ENCODE data around the gene DPP10. TPM values are rescaled to one million over a fixed set of nuclear protein-coding genes. Genes with fewer than 3 reads are reported as not detected.

DPP10 gene
- total RNA-seq, 2 donors from 2014 or later: 3.1 to 11.2 TPM

GRCh38 chr2:115105966-115106365 is 663.5 kb downstream of the DPP10 start:
- no peaks in the 10 kb centered on the region for H3K4me1 ChIP-seq

DNA sequence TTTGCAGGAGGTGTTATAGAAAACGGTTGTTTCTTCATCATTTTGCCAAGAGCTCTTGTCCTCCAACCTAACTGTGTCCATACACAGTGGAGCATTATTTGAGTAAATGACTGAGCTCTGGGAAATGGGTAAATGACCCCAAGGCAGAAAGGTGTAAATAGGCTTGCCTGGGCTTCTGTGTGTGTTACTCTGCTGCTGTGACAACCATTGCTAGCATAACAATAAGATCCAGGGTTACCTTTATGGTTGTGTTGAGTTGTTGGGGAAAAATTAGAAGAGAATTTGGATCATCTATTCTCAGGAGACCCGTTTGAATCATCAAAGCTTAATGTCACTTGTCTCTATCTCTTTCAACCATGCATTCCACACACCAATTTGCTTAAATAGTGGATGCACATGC is 672.7 kb downstream of the DPP10 start:
- TF ChIP-seq POLR2A (IDR thresholded peaks at IDR 0.05): no peak
- TF ChIP-seq, protein P1, sequence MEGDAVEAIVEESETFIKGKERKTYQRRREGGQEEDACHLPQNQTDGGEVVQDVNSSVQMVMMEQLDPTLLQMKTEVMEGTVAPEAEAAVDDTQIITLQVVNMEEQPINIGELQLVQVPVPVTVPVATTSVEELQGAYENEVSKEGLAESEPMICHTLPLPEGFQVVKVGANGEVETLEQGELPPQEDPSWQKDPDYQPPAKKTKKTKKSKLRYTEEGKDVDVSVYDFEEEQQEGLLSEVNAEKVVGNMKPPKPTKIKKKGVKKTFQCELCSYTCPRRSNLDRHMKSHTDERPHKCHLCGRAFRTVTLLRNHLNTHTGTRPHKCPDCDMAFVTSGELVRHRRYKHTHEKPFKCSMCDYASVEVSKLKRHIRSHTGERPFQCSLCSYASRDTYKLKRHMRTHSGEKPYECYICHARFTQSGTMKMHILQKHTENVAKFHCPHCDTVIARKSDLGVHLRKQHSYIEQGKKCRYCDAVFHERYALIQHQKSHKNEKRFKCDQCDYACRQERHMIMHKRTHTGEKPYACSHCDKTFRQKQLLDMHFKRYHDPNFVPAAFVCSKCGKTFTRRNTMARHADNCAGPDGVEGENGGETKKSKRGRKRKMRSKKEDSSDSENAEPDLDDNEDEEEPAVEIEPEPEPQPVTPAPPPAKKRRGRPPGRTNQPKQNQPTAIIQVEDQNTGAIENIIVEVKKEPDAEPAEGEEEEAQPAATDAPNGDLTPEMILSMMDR (IDR thresholded peaks at IDR 0.05): no peak
- no peaks in the 10 kb centered on the region for H3K36me3 ChIP-seq (replicated peaks in 1 of 2; ENCODE audit: insufficient read depth in 1 of 2, low read depth in 2 of 2)
- no peak overlapping the region for H3K27ac ChIP-seq
- intact Hi-C loops (cut with DNase I): no loop called here
- ATAC-seq: no peak
- H3K4me1 ChIP-seq: no peaks in the 10 kb centered on the region
- WGBS, 2 donors: 42 to 51% methylated on average over 2 of the region's 2 CpGs
- no peaks in the 10 kb centered on the region for H3K9me3 ChIP-seq
- DNase-seq: no peak
- H3K4me3 ChIP-seq: no peak overlapping the region
- H3K27me3 ChIP-seq: no peaks in the 10 kb centered on the region

More at GRCh38 chr2:115105966-115106365, 663.5 kb downstream of the DPP10 start:
- Histone ChIP-seq H3K27ac (no peak overlapping the region), H3K4me3 (no peak overlapping the region), H3K27me3 (no peaks in the 10 kb centered on the region), H3K9me3 (no peaks in the 10 kb centered on the region), H3K36me3 (replicated peaks in 1 of 2; ENCODE audit: insufficient read depth in 1 of 2, low read depth in 2 of 2) (no peaks in the 10 kb centered on the region)
- DNase-seq (no peak), ATAC-seq (no peak)
- TF ChIP-seq POLR2A (IDR thresholded peaks at IDR 0.05): no peak
- TF ChIP-seq, protein P1 (IDR thresholded peaks at IDR 0.05): no peak
- intact Hi-C loops (cut with DNase I): no loop called here

DNA sequence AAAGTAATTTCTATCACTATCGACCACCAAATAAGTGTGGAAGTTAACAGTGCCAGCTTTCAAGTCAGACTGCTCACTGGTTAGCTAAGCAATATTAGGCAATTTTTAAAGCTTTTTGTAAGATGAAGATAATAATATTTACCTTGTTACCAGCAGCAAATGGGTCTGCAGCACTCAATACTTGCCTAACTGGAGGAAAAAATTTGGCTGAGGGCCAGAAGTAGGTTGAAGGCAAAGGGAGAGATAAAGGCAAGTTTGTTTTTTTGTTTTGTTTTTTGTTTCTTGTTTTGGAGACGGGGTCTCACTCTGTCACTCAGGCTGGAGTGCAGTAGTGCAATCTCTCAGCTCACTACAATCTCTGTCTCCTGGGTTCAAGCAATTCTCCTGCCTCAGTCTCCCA is 675.9 kb downstream of the DPP10 start:
- no peak overlapping the region for H3K4me3 ChIP-seq
- no peaks in the 10 kb centered on the region for H3K27me3 ChIP-seq
- 64 to 65% methylated on average over 2 of the region's 2 CpGs for WGBS, 2 donors
- DNase-seq (no peak), ATAC-seq (no peak)
- no peaks in the 10 kb centered on the region for H3K36me3 ChIP-seq (replicated peaks in 1 of 2; ENCODE audit: insufficient read depth in 1 of 2, low read depth in 2 of 2)
- intact Hi-C loops (cut with DNase I): no loop called here
- TF ChIP-seq, protein P1 (IDR thresholded peaks at IDR 0.05): no peak
- no peak for TF ChIP-seq POLR2A (IDR thresholded peaks at IDR 0.05)
- H3K4me1 ChIP-seq: no peaks in the 10 kb centered on the region
- no peak overlapping the region for H3K27ac ChIP-seq
- H3K9me3 ChIP-seq: no peaks in the 10 kb centered on the region

- intact Hi-C loops (cut with DNase I): no loop called here
Measured at GRCh38 chr2:115119086-115119485, 676.6 kb downstream of the DPP10 start.

GRCh38 chr2:115122701-115123100 is 680.3 kb downstream of the DPP10 start:
- H3K27ac ChIP-seq: no peak overlapping the region
- no peaks in the 10 kb centered on the region for H3K4me1 ChIP-seq
- ATAC-seq (no peak), DNase-seq (no peak)
- intact Hi-C loops (cut with DNase I): no loop called here
- H3K36me3 ChIP-seq (replicated peaks in 1 of 2; ENCODE audit: insufficient read depth in 1 of 2, low read depth in 2 of 2): no peaks in the 10 kb centered on the region
- 83 to 85% methylated on average over 2 of the region's 2 CpGs for WGBS, 2 donors
- no peaks in the 10 kb centered on the region for H3K9me3 ChIP-seq
- no peak overlapping the region for H3K4me3 ChIP-seq
- no peak for TF ChIP-seq POLR2A (IDR thresholded peaks at IDR 0.05)
- TF ChIP-seq, protein P1 (IDR thresholded peaks at IDR 0.05): no peak
- no peaks in the 10 kb centered on the region for H3K27me3 ChIP-seq

More at GRCh38 chr2:115119086-115119485, 676.6 kb downstream of the DPP10 start:
- WGBS, 2 donors: 22 to 56% methylated on average over 1 of the region's 1 CpG
- Histone ChIP-seq H3K27ac (no peak overlapping the region), H3K4me1 (no peaks in the 10 kb centered on the region), H3K36me3 (replicated peaks in 1 of 2; ENCODE audit: insufficient read depth in 1 of 2, low read depth in 2 of 2) (no peaks in the 10 kb centered on the region), H3K9me3 (no peaks in the 10 kb centered on the region), H3K4me3 (no peak overlapping the region), H3K27me3 (no peaks in the 10 kb centered on the region)
- DNase-seq: no peak
- ATAC-seq: no peak
- TF ChIP-seq, protein P1 (IDR thresholded peaks at IDR 0.05): no peak
- no peak for TF ChIP-seq POLR2A (IDR thresholded peaks at IDR 0.05)

Measured in body of pancreas (tissue), 4 donors.